Camera-type eye (tissue), 1 donor: Measurements from ENCODE around the gene BEND2. TPM values are rescaled to one million over a fixed set of nuclear protein-coding genes. Genes with fewer than 3 reads are reported as not detected.

Experiments used
- total RNA-seq: library from RNA; depleted of rRNA; stranded (reverse); fragments of >200 nt; gene quantifications from one replicate; pipeline ENCODE4 v1.2.3, GENCODE V29; 2014

Gene BEND2
- 0.27 TPM for total RNA-seq

GRCh38 chrX:18220786-18221185 is at the start of gene BEND2:
Gene BEND2, minus strand, starts transcription at chrX:18220886. Its CDS starts 136 bp downstream, at chrX:18220750.

Other genes with a start within 250 kb of the BEND2 start
- 13.7 TPM for gene SCML2, start 133.8 kb upstream of the BEND2 start, total RNA-seq
- gene CDKL5, start 204.7 kb upstream of the BEND2 start, total RNA-seq, result 25.5 TPM